ENCODE results near the gene CBR1. TPM values are rescaled to one million over a fixed set of nuclear protein-coding genes. Genes with fewer than 3 reads are reported as not detected.

The CBR1 gene
- total and polyA plus RNA-seq, 2 donors (not counting 3 experiments of a cell fraction or from before 2014, with no cell fraction given), result 41.3 to 124 TPM

GRCh38 chr21:36080386-36080785 is 10.6 kb downstream of the CBR1 start:
- FAIRE-seq, result no peak

More at GRCh38 chr21:36080386-36080785, 10.6 kb downstream of the CBR1 start:
- Histone ChIP-seq H3K79me2 (ENCODE audit: control insufficient read depth, insufficient read depth, low read length) (no peaks in the 10 kb centered on the region), H3K27ac (ENCODE audit: insufficient read depth, low read depth, low read length) (no peak overlapping the region), H4K20me1 (replicated peaks; ENCODE audit: control insufficient read depth, extremely low read depth, insufficient read depth, low read length) (no peaks in the 10 kb centered on the region), H3K27me3 (ENCODE audit: control insufficient read depth in 2 of 2, insufficient read depth in 2 of 2, low read length in 2 of 2) (peaks cover 4 to 14% of the 10 kb centered on the region in 2 experiments), H2AFZ (ENCODE audit: low read depth, low read length) (no peak overlapping the region), H3K9me1 (replicated peaks; ENCODE audit: control insufficient read depth, extremely low read depth, insufficient read depth, low read length) (no peaks in the 10 kb centered on the region), H3K9ac (replicated peaks; ENCODE audit: extremely low read depth, insufficient read depth, low read length) (no peak overlapping the region), H3K9me3 (replicated peaks; ENCODE audit: control insufficient read depth, insufficient read depth, low read length) (no peaks in the 10 kb centered on the region), H3K4me3 (replicated peaks in 1 of 3; ENCODE audit: insufficient read depth in 1 of 3, low read depth in 1 of 3, low read length in 3 of 3) (no peak overlapping the region), H3K4me1 (ENCODE audit: control insufficient read depth, extremely low read depth, insufficient read depth, low read length) (no peaks in the 10 kb centered on the region), H3K36me3 (ENCODE audit: control insufficient read depth in 2 of 2, extremely low read depth in 1 of 2, insufficient read depth in 2 of 2, low read length in 2 of 2) (no peaks in the 10 kb centered on the region), H3K4me2 (ENCODE audit: insufficient read depth, low read length) (no peak overlapping the region)
- DNase-seq (ENCODE audit: low read depth, low spot score), result no peak
- ChIA-PET CTCF (interaction anchor here (0.8 kb wide), 1 partner anchor 43 kb away, joined by 3 read pairs; no protein-coding TSS in a partner anchor), POLR2A (no interaction called here)
- no peak for TF ChIP-seq EZH2 (IDR thresholded peaks at IDR 0.05; ENCODE audit: borderline replicate concordance, low read depth, low read length, severe bottlenecking)
- no peak for TF ChIP-seq FOS (IDR thresholded peaks at IDR 0.05; ENCODE audit: borderline replicate concordance, insufficient read depth, low read length)
- no peak for TF ChIP-seq JUN (IDR thresholded peaks at IDR 0.05; ENCODE audit: borderline replicate concordance, insufficient read depth, insufficient read length, low read depth)
- no peak for TF ChIP-seq GATA2 (IDR thresholded peaks at IDR 0.05; ENCODE audit: insufficient read depth, insufficient read length, low read depth, low read length)
- no peak for TF ChIP-seq POLR2AphosphoS5 (IDR thresholded peaks at IDR 0.05; ENCODE audit: insufficient read depth, low read depth, low read length)
- no peak for TF ChIP-seq CTCF (IDR thresholded peaks at IDR 0.05; ENCODE audit: extremely low read depth in 1 of 2, insufficient read depth in 1 of 2, low read depth in 1 of 2, low read length in 2 of 2)
- no peak for TF ChIP-seq POLR2A (IDR thresholded peaks at IDR 0.05; ENCODE audit: low read depth, low read length)
- TF ChIP-seq MYC (IDR thresholded peaks at IDR 0.05; ENCODE audit: low read depth, low read length), result no peak
- no peak for TF ChIP-seq MAX (IDR thresholded peaks at IDR 0.05; ENCODE audit: insufficient read depth, insufficient read length)
- dilution Hi-C loops (cut with MboI; ENCODE audit: extremely low pct_ligation_motif_present, low sequenced_read_pairs) (no loop called here), intact Hi-C loops (cut with micrococcal nuclease) (no loop called here)
- no TSS peak for BruUV-seq (replicated peaks)

Data from endothelial cell of umbilical vein (primary cell).